GM19240 (cell line): ENCODE results near the gene GGTLC2.
"Not testable (repeated sequence)": the region's sequence is repeated elsewhere in the genome, so short reads cannot be mapped to it uniquely, and the experiment has no call there.

Experiments used
- DNase-seq: peaks from one replicate; pipeline ENCODE4 v3.0.0; 2011; ENCODE audit warnings: low spot score; ENCODE audit not compliant: insufficient read length

GGTLC2 gene

DNA sequence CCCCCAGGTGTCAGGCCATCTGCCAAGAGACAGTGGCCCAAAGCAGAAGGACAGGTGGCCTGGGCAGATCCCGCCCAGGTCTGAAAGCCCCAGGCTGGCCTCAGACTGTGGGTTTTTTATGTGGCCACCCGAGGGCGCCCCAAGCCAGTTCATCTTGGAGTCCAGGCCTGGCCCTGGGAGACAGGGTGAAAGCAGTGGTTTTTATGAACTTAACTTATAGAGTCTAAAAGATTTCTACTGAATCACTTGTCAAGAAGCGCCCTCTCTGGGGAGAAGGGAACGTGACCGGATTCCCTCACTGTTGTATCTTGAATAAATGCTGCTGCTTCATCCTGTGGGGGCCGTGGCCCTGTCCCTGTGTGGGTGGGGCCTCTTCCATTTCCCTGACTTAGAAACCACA lies 8.2 kb upstream of the GGTLC2 start:
- not testable (repeated sequence) for DNase-seq

DNA sequence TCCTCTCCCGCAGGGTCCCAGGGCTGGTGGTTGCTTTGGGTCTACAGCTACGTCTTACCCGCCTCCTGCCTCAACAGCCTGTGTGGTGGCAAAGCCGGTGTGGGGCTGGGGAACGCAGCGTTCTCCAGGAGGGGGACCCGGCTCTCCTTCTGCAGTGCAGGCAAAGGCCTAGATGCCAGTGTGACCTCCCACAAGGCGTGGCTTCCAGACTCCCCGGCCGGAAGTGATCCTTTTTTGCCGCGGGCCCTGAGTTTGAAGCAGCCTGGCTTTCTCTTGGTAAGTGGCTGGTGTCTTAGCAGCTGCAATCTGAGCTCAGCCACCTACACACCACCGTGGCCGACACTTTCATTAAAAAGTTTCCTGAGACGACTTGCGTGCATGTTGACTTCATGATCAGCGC lies 6.1 kb upstream of the GGTLC2 start:
- not testable (repeated sequence) for DNase-seq

DNA sequence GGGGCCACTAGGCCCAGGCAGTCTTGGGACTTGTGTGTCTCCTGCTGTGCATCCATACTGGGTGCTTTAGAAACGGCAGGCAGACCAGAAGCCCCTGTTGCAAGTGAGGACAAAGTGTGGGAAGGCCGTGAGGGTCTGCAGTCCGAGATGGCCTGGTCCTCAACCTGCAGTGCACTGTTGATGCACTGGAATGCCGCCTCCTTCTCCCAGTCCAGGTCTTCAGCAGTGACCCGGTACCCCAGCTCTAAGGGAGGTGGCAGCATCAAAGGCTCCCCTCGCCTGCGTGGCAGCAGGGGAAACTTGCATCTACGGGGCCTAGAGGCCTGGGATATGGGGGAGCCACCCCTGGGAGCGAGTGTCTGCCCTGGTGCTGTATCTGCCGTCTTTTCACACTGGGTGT lies 2.2 kb upstream of the GGTLC2 start:
- not testable (repeated sequence) for DNase-seq

DNA sequence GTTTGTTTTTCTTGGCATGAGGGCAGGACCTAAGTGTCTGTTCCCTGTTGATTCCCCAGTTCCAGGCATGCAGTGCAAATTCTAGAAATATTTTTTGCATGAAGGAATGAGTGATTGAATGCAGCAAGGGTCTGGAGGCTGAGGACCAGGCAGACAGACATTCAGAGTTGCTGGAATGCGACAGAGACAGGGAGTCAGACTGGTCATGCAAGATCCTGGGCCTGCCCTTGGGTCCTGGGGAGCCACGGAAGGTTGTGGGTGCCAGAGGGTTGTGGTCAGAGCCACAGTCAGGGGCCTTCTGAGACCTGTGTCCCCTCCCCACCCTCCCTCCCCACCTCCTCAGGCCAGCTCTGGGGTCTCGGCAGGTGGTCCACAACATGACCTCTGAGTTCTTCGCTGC lies 1.6 kb downstream of the GGTLC2 start:
- DNase-seq = not testable (repeated sequence)

DNA sequence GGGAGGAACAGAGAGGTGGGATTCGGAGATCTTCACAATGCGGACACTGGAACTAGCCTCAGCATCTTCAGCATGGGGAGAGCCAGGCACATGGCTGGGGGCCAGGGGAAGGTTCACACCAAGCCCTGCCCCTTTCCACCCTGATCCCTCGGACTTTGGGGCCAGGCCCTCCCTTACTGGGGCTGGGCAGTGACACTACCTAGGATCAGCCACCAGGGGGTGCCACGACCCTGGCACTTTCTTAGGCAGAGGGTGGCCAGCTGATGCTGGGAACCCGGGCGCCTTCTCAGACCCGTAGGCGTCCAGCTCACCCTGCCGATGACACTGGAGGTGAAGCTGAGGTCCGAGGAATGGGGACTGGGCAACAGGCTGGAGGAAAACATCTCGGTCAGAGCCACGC lies 3.5 kb downstream of the GGTLC2 start:
- not testable (repeated sequence) for DNase-seq

DNA sequence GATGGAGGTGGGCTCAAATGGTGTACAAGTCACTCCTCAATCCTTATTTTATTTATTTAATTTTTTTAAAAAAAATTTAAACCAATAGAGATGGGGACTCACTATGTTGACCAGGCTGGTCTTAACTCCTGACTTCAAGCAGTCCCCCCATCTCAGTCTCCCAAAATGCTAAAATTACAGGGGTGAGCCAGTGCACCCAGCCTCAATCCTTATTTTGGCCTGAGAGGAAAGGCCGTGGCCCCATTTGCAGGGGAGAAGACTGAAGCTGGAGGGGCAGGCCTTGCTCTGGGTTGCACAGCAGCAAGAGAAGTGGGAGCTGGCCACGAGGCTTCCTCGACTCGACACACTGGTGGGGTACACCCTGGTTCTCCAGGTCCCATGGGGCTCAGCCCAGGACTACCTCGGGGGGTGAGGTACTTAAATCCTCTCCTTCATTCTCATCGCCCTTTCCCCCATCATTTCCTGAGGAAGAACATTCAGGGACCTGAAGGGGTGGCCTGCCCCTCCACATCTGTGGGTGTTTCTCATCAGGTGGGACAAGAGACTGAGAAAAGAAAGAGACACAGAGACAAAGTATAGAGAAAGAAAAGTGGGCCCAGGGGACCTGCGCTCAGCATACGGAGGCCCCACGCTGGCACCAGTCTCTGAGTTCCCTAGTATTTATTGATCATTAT lies 4.6 kb downstream of the GGTLC2 start:
- DNase-seq = not testable (repeated sequence)

DNA sequence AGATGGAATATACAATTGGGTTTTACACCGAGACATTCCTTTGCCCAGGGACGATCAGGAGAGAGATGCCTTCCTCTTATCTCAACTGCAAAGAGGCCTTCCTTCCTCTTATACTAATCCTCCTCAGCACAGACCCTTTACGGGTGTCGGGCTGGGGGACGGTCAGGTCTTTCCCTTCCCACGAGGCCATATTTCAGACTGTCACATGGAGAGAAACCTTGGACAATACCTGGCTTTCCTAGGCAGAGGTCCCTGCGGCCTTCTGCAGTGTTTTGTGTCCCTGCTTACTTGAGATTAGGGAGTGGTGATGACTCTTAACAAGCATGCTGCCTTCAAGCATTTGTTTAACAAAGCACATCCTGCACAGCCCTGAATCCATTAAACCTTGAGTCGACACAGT lies 5.3 kb downstream of the GGTLC2 start:
- not testable (repeated sequence) for DNase-seq

DNA sequence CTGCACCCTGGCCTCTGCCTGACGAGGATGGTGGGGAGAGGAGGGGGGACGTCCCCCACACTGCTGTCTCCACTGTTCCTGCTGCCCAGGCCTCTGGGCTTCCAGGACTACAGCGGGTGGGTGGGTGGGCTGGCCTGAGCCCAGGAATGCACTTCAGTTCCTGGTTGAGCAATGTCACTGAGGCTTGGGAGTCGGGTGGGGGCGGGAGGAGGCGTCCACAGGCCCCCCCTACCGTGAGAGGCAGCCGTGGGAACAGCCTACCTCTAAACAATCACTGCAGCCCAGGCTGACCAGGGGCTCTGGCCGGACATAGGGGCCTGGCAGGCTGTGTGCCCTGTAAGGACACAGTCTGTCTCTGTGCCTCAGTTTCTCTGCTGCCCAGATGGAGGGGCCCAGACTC lies 6.0 kb downstream of the GGTLC2 start:
- not testable (repeated sequence) for DNase-seq

DNA sequence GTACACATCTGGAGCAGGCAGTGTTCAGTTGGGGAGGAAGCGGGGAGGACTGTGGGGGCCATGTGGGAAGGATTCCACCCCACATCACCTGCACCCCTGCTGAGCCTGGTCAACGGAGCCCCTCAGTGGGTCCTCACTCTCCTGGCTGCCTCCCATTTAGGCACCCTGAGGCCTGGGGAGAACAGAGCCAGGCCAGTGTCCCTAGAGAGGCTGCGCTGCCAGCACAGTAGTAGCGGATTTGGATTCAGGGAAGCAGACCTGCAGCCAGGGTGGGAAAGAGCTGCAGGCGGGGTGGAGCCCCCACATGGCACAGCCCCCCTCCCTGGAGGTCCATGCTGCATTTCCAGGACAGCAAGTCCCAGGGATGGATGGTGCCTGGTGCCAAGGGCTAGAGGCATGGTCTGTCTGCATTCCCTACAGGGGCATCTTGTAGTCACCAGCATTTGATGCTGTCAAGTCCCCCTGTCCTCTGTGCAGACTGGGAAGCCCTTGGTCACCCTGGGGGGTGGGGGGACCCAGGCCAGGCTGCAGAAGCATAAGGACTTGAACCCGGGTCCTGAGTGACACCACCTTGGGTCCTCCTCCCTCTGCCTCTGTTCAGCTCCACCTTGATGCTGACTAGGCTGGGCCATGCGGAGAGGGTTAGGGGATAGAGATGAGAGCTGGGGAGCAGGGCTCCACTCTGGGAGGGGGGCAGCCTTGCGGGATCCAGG lies 6.5 kb downstream of the GGTLC2 start:
- DNase-seq = not testable (repeated sequence)

DNA sequence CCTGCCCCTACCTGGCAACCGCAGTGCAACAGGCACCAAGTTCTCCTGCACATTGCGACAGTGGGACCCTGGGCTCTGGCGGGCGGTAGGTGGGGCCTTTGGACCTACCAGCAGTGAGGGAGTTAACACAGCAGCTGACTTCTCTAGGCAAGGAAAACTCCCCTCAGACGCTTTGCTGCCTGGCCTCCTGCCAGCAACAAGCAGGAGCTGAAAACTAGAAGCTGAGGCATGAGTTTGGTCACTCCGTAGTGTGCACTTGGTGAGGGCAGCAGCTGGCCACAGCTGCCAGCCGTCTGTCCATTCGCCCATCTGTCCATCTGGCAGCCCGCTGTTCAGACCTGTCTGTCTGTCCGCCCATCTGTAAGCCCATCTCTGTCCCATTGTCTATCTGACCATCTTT lies 7.2 kb downstream of the GGTLC2 start:
- not testable (repeated sequence) for DNase-seq

DNA sequence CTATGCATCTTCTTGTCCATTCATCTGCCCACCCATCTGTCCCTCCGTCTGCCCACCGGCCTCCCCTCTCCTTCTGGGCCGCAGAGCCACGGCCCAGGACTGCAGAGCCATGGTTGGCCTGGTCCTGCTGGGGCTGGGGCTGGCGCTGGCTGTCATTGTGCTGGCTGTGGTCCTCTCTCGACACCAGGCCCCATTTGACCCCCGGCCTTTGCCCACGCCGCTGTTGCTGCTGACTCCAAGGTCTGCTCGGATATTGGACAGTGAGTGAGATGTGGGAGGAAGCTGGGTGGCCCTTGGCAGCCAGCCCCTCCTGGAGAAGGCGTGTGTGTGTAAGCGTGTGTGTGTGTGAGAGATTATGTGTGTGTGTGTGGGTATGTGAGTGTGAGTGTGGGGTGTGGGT lies 7.7 kb downstream of the GGTLC2 start:
- not testable (repeated sequence) for DNase-seq

DNA sequence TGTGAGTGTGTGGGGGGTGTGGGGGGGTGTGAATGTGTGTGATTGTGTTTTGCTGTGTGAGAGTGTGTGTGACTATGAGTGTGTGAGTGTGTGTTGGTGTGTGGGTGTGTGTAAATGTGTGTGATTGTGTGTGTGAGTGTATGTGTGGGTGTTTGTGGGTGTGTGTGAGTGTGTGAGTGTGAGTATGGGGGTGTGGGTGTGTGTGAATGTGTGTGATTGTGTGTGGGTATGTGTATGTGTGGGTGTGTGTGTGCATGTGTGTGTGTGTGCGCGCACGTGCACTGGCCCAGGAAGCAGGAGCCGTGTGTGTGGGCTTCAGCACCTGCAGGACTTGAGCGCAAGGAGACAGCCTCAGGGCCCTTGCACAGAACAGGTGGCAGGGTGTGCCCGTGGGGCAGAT lies 8.2 kb downstream of the GGTLC2 start:
- DNase-seq = not testable (repeated sequence)

DNA sequence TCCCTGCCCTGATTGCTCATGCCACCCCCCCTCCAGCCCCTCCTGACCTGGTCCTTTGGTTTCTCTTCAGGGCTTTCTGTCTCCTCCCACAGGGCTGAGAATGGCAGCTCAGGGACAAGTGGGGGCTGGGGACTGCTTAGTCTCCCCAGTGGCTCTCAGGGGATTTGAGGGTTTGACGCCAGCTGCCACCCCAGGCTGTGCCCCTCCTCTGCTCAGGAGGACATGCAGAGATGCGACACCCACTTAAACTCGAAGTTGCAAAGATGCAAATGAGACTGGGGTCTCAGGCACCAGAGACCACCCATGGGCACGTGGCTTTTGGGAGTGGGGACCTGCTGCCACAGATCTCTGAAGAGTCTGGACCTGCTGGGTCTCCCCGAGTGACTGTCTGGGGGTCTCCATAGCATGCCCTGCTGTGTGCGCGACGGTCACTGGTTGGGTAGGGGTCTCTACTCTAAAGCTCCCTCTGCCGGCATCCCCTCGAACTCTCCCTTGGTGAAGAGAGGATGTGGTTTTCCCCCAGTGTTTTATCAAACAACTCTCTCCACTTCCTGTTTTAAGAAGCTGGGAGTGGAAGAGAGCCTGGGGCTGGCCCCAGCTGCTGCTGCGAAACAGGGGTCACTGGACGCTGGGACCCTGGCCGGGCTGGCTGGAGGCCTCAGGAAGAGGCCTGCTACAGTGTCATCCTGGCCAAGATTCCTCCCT lies 9.4 kb downstream of the GGTLC2 start:
- DNase-seq = not testable (repeated sequence)

DNA sequence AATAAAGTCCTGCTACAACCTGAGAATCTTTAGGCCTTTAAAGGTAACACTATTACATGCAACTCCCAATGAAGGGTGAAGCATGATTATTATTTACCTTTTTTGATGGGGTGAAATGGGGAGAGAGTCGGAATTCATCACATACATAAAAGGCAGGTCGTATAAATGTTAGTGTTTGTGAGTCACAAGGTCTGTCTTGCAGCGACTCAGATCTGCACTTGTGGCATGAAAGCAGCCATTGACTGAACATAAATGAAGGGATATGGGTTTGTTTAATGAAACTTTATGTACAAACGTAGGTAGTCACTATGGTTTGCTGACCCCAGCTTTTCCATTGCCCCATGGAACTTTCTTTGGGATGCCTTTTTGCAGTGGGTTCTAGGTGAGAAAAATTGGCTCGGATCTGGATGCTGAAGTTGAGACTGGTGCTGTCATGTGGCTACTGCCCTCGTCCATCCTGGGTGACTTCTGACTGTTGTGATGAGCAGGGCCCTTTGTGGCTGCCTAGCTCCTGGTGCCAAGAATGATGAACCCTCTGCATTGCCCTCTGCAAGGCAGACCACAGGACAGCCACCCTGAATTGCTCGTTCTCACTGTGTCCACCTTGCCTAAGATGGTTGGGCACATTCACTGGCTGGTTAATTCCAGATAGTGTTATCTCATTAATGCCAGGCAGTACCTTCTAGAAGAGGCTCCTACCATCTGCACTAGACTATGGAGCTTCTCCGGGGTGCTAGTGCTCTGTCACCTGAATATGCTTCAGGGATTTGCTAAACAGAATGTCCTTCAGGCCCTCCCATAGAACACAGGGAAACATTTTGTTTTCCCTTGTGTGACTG lies 11.3 kb downstream of the GGTLC2 start:
- no peak for DNase-seq

DNA sequence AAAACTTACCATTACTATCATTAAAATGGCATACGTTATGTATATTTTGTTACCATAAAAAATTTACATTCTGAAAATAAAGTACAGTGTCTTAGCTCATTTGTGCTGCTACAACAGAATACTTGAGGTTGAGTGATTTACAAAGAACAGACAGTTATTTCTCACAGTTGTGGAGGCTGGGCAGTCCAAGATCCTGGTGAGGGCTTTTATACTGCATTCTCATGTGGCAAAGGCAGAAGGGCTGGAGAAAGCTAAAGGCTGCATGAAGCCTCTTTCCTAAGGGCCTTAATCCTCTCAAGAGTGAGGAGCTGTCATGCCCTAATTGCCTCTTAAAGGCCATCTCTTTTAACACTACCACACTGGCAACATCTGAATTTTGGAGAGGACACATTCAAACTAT lies 13.3 kb downstream of the GGTLC2 start:
- no peak for DNase-seq

DNA sequence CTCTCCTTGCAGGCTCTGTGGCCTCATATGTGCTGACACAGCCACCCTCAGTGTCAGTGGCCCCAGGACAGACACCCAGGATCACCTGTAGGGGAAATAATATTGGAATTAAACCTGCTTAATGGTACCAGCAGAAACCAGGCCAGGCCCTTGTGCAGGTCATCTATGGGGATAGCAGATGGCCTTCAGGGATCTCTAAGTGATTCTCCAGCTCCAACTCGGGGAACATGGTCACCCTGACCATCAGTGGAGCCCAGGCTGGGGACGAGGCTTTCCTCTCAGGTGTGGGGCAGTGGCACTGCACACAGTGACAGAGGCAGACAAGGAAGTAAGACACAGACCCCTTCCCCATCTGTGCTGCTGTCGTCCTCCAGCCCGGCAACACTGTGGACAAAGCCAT lies 16.9 kb downstream of the GGTLC2 start:
- no peak for DNase-seq

DNA sequence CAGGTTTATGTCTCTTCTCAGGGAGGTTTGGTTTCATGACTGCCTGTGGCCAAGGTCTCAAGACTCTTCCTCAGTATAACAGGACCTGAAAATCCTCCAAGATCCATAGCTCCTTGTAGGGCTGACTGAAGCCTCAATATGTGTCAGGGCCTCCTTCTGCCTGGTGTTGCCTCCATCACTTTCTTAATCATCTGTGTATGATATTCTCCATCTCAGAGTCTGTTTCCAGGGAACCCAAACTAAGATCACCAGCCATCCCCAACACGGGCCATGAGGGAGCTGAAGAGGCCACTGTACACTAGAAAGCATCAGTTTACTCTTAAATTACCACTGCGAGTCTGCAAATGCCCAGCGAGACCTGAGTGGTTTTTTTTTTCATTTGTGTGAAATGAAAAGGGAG lies 17.7 kb downstream of the GGTLC2 start:
- no peak for DNase-seq

DNA sequence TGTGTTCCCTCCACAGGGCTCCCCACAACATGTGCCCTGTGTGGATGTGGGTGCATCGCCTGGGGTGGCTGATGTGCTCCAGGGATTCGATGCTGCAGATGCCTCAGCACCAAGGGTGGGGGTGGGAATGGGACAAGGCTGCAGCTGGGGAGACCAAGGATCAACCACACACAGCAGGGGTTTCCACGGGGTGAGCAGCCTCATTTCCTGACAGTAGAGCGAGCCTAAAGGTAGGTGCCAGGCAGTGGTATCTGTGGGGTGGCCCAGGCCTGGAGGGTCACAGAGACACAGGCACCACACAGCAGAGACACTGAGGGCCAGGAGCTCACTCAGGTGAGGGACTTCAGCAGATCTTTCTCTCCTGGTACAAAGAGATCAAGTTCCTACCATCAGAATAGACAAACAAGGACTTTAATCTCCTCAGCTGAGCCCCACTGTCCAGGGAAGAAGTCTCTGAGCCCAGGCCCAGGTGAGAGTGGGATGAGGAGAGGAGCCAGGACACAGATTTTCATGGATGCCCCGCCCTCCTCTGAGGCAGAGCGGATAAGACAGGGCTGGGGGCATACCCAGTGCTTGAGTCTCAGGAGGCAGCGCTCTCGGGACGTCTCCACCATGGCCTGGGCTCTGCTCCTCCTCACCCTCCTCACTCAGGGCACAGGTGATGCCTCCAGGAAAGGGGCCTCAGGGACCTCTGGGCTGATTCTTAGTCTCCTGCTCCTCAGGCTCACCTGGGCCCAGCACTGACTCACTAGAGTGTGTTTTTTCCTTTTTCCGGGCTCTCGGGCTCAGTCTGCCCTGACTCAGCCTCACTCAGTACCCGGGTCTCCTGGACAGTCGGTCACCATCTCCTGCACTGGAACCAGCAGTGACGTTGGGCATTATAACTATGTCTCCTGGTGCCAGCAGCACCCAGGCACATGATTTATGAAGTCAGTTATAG lies 19.7 kb downstream of the GGTLC2 start:
- DNase-seq = no peak

DNA sequence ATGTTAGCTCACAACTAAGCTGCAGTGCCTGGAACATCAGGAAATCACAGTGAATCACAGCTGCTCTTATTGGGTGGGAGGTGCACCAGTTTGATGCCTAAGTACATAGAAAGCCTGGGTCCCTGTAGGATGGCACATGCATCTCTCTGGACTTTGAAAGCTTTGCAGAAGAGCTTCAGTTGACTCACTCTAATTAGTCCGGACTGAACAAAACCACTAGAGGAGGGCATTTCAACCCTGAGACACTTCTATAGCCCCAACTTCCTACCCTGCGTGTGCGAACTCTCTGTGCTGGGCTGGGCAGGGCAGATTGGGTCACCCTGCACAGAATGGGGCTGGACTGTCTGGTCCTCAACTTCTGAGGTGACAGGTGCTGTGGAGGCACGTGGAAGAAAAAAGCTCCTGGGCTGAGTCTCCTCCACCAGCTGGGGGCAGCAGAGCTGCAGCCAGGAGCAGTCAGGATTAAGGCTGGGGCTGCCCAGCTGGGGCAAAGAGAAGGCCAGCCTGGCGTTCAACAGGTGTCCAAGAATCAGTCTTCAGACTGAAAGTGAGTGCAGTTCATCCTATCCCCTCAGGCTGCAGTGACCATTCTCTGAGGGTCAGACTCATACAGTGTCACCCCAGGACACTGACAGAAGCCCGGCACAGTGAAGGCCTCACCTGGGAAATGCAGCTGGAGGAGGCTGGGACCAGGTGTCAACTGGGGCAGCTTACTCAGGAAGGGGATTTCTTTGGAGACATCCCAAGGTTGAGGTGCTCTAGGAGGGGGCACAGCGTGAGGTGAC lies 22.1 kb downstream of the GGTLC2 start:
- no peak for DNase-seq
